IPS-15b (cell line): Measurements from ENCODE around the gene DLGAP4.
"Not testable (repeated sequence)": the region's sequence is repeated elsewhere in the genome, so short reads cannot be mapped to it uniquely, and the experiment has no call there.

Source experiments
- H3K27me3 ChIP-seq: one replicate; pipeline ENCODE4 v1.6.1; 2013; ENCODE audit warnings: low read length; ENCODE audit not compliant: control insufficient read depth, insufficient read depth
- H3K36me3 ChIP-seq: one replicate; pipeline ENCODE4 v1.6.1; 2013; ENCODE audit warnings: low read length; ENCODE audit not compliant: control insufficient read depth, insufficient read depth
- H3K4me1 ChIP-seq: one replicate; pipeline ENCODE4 v1.6.1; 2013; ENCODE audit warnings: mild to moderate bottlenecking, low read length; ENCODE audit not compliant: control insufficient read depth, insufficient read depth
- H3K4me3 ChIP-seq: one replicate; pipeline ENCODE4 v1.5.1; 2013; ENCODE audit warnings: low read depth, low read length
- H3K9ac ChIP-seq: one replicate; pipeline ENCODE4 v1.6.1; 2013; ENCODE audit warnings: low read depth, mild to moderate bottlenecking, low read length
- H3K9me3 ChIP-seq: one replicate; pipeline ENCODE4 v1.6.1; 2013; ENCODE audit warnings: mild to moderate bottlenecking, low read length; ENCODE audit not compliant: control insufficient read depth, insufficient read depth

DLGAP4 gene

GRCh38 chr20:36499723-36500501 is 193.8 kb downstream of the DLGAP4 start:
- Histone ChIP-seq H3K9ac (no peak overlapping the region), H3K36me3 (peaks cover 31% of the 10 kb centered on the region), H3K4me1 (no peaks in the 10 kb centered on the region)

GRCh38 chr20:36501367-36502006 is 195.3 kb downstream of the DLGAP4 start:
- no peaks in the 10 kb centered on the region for H3K4me1 ChIP-seq
- peaks cover 27% of the 10 kb centered on the region for H3K36me3 ChIP-seq
- no peaks in the 10 kb centered on the region for H3K27me3 ChIP-seq
- H3K9ac ChIP-seq: no peak overlapping the region
- H3K4me3 ChIP-seq: no peak overlapping the region
- no peaks in the 10 kb centered on the region for H3K9me3 ChIP-seq

More at GRCh38 chr20:36499723-36500501, 193.8 kb downstream of the DLGAP4 start:
- H3K27me3 ChIP-seq: no peaks in the 10 kb centered on the region
- H3K4me3 ChIP-seq: no peak overlapping the region
- H3K9me3 ChIP-seq: no peaks in the 10 kb centered on the region

- no peaks in the 10 kb centered on the region for H3K4me1 ChIP-seq
- H3K9me3 ChIP-seq: no peaks in the 10 kb centered on the region
- H3K4me3 ChIP-seq: no peak overlapping the region
- H3K36me3 ChIP-seq: peaks cover 8% of the 10 kb centered on the region
- no peaks in the 10 kb centered on the region for H3K27me3 ChIP-seq
- H3K9ac ChIP-seq: no peak overlapping the region
These were observed 198.2 kb downstream of the DLGAP4 start for GRCh38 chr20:36504295-36504694.

DNA sequence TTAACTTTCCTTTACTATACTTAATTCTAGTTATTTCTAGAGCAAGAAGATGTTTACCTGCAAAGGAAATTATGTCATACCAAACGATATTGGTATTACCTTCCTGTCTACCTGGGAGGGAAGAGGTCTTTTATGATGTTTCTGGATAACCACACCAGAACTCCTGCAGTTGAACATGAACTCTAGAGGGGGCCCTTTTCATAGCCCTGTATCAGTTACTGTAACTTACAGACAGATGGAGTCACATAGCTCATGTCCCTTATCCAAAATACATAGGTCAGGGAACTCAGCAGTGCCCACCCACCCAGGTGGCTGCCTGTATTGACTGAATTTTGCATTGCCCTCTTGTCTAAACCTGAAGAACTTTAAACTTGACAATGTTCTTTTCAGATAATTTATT is 200.1 kb downstream of the DLGAP4 start:
- Histone ChIP-seq H3K9ac (no peak overlapping the region), H3K4me1 (no peaks in the 10 kb centered on the region), H3K36me3 (no peaks in the 10 kb centered on the region)

GRCh38 chr20:36507746-36508145 is 201.6 kb downstream of the DLGAP4 start:
- Histone ChIP-seq H3K4me1 (no peaks in the 10 kb centered on the region), H3K36me3 (peaks cover 5% of the 10 kb centered on the region), H3K9me3 (no peaks in the 10 kb centered on the region), H3K27me3 (no peaks in the 10 kb centered on the region), H3K4me3 (no peak overlapping the region), H3K9ac (no peak overlapping the region)

More for the DNA sequence above, 200.1 kb downstream of the DLGAP4 start:
- Histone ChIP-seq H3K9me3 (no peaks in the 10 kb centered on the region), H3K4me3 (no peak overlapping the region), H3K27me3 (no peaks in the 10 kb centered on the region)

DNA sequence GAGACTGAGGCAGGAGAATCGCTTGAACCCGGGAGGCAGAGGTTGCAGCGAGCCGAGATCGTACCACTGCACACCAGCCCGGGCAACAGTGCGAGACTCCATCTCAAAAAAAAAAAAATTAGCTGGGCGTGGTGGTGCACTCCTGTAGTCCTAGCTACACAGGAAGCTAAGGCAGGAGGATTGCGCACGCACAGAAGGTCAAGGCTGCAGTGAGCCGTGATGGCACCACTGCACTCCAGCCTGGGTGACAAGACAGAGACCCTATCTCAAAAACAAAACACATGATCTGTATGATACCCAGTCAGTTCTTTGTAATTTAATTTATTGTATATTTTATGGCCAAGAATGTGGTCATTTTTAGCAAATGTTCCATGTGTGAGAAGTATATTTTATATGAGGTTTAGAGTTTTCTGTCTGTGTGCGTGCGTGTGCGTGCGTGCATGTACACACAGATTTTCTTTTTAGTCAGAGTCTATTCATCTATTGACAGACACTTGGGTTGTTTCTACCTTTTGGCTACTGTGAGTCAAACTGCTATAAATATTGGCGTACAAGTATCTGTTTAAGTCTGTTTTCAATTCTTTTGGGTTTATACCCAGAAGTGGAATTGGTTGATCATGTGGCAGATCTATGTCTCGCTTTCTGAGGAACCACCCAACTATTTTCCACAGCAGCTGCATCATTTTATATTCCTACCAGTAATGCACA is 213.0 kb downstream of the DLGAP4 start:
- Histone ChIP-seq H3K36me3 (peaks cover 14% of the 10 kb centered on the region), H3K9me3 (no peaks in the 10 kb centered on the region), H3K27me3 (no peaks in the 10 kb centered on the region), H3K9ac (no peak overlapping the region), H3K4me3 (no peak overlapping the region), H3K4me1 (no peaks in the 10 kb centered on the region)

DNA sequence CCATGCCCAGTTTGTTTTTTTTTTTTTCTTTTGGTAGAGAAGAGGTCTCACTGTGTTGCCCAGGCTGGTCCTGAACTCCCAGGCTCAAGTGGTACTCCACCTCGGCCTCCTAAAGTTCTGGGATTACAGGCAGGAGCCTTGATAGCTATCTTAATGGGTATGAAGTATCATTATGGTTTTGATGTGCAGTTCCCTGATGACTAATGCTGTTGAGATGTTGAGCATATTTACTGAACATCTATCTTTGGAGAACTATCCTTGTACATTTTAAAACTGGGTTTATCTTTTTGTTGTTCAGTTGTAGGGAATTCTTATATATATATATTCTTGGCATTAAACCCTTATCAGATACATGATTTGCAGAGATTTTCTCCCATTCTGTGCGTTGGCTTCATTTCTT is 213.8 kb downstream of the DLGAP4 start:
- H3K9me3 ChIP-seq: no peaks in the 10 kb centered on the region
- H3K4me1 ChIP-seq: no peaks in the 10 kb centered on the region
- peaks cover 15% of the 10 kb centered on the region for H3K36me3 ChIP-seq
- no peaks in the 10 kb centered on the region for H3K27me3 ChIP-seq
- no peak overlapping the region for H3K4me3 ChIP-seq
- no peak overlapping the region for H3K9ac ChIP-seq

- peaks cover 20% of the 10 kb centered on the region for H3K36me3 ChIP-seq
- no peaks in the 10 kb centered on the region for H3K4me1 ChIP-seq
- H3K9me3 ChIP-seq: no peaks in the 10 kb centered on the region
- H3K9ac ChIP-seq: no peak overlapping the region
- no peaks in the 10 kb centered on the region for H3K27me3 ChIP-seq
- no peak overlapping the region for H3K4me3 ChIP-seq
These were observed 215.4 kb downstream of the DLGAP4 start for GRCh38 chr20:36521526-36521925.

DNA sequence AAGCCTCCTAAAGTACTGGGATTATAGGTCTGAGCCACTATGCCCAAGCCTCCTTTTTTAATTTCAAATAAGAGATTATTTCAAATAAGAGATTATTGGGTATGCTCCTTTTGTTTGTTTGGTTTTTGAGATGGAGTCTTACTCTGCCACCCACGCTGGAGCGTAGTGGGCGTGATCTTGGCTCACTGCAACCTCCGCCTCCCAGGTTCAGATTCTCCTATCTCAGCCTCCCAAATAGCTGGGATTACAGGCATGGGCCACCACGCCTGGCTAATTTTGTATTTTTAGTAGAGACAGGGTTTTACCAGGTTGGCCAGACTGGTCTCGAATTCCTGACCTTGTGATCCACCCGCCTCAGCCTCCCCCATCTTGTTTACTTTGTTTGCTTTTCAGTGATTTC is 216.3 kb downstream of the DLGAP4 start:
- H3K9me3 ChIP-seq, H3K9ac ChIP-seq, H3K4me3 ChIP-seq, H3K27me3 ChIP-seq, H3K4me1 ChIP-seq: not testable (repeated sequence)
- H3K36me3 ChIP-seq: peaks cover 24% of the 10 kb centered on the region

DNA sequence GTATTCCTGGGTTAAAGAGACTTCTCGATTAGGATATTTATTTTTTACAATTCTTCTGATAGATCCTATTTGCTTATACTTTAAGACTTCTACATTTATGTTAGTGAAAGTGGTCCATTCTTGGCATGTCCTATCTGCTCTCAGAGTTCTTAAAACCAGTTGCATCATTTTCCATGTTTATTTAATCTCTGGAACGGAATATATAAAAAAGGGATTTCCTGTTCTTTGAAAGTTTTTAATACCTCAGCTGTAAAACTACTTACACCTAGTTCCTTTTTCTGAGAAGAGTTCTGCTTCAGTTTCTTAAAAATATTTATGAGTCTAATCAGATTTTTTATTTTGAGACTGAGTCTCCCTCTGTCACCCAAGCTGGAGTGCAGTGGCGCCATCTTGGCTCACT is 217.2 kb downstream of the DLGAP4 start:
- H3K27me3 ChIP-seq: no peaks in the 10 kb centered on the region
- H3K4me3 ChIP-seq: no peak overlapping the region
- H3K4me1 ChIP-seq: no peaks in the 10 kb centered on the region
- no peaks in the 10 kb centered on the region for H3K9me3 ChIP-seq
- H3K36me3 ChIP-seq: peaks cover 26% of the 10 kb centered on the region
- no peak overlapping the region for H3K9ac ChIP-seq

- Histone ChIP-seq H3K27me3 (no peaks in the 10 kb centered on the region), H3K4me1 (no peaks in the 10 kb centered on the region), H3K9ac (no peak overlapping the region), H3K9me3 (no peaks in the 10 kb centered on the region), H3K36me3 (peaks cover 33% of the 10 kb centered on the region), H3K4me3 (no peak overlapping the region)
These were observed 219.7 kb downstream of the DLGAP4 start for GRCh38 chr20:36525620-36526365.
